ENCODE data around the gene BSCL2.
"Not testable (repeated sequence)": the region's sequence is repeated elsewhere in the genome, so short reads cannot be mapped to it uniquely, and the experiment has no call there.

GRCh38 chr11:62675415-62675814 is 31.8 kb downstream of the BSCL2 start:
- not testable (repeated sequence) for TF ChIP-seq CTCF (IDR thresholded peaks at IDR 0.05); POLR2AphosphoS5 (IDR thresholded peaks at IDR 0.05; ENCODE audit: low read depth, low read length); REST (IDR thresholded peaks at IDR 0.05; ENCODE audit: insufficient read depth in 1 of 2, low read depth in 2 of 2, low read length in 1 of 2); TCF7L2 (IDR thresholded peaks at IDR 0.05; ENCODE audit: low read depth, low read length); SIN3A (IDR thresholded peaks at IDR 0.05; ENCODE audit: borderline replicate concordance, insufficient read depth, low read depth, low read length)

Data from Panc1 (cell line).